Stimulated activated CD8-positive, alpha-beta memory T cell treated with anti-CD3 and anti-CD28 coated beads, Interleukin-12 subunit alpha, Interleukin-12 subunit beta, amount 100 ng/mL, for 24 hours (primary cell): ENCODE results near the gene PTPDC1.

ENCODE experiments used
- DNase-seq: peaks from one replicate; pipeline ENCODE4 v3.0.0-alpha.2; 2020; ENCODE audit errors: extremely low read depth

The PTPDC1 gene

GRCh38 chr9:94140791-94141790 lies 56.8 kb downstream of the PTPDC1 start:
- no peak for DNase-seq

- DNase-seq, result no peak
Measured at GRCh38 chr9:94142353-94142752, 58.1 kb downstream of the PTPDC1 start.

- DNase-seq, result no peak
Measured at GRCh38 chr9:94144394-94144793, 60.1 kb downstream of the PTPDC1 start.

- no peak for DNase-seq
Measured at GRCh38 chr9:94145640-94146039, 61.4 kb downstream of the PTPDC1 start.

- no peak for DNase-seq
Measured at GRCh38 chr9:94147776-94148175, 63.5 kb downstream of the PTPDC1 start.

GRCh38 chr9:94148419-94148818 lies 64.2 kb downstream of the PTPDC1 start:
- no peak for DNase-seq

GRCh38 chr9:94149696-94150095 lies 65.4 kb downstream of the PTPDC1 start:
- DNase-seq, result no peak

- DNase-seq, result no peak
Measured at GRCh38 chr9:94150279-94150828, 66.1 kb downstream of the PTPDC1 start.

GRCh38 chr9:94150890-94151650 lies 66.8 kb downstream of the PTPDC1 start:
- DNase-seq, result no peak

- DNase-seq, result no peak
Measured at GRCh38 chr9:94153905-94154304, 69.6 kb downstream of the PTPDC1 start.

GRCh38 chr9:94156348-94157049 lies 72.2 kb downstream of the PTPDC1 start:
- DNase-seq, result no peak

GRCh38 chr9:94157050-94157801 lies 73.0 kb downstream of the PTPDC1 start:
- DNase-seq, result no peak
